GM12892 (cell line): ENCODE data around the gene EEF1G.

Source experiments
- POLR2A ChIP-seq: IDR thresholded peaks from 2 replicates; pipeline ENCODE4 v1.6.1; 2011; ENCODE audit warnings: low read depth, low read length, control low read depth
- POLR2AphosphoS5 ChIP-seq: IDR thresholded peaks from 2 replicates; pipeline ENCODE4 v1.6.1; 2011; ENCODE audit warnings: low read depth, low read length, control low read depth
- TAF1 ChIP-seq: IDR thresholded peaks from 2 replicates; pipeline ENCODE4 v1.6.1; 2011; ENCODE audit warnings: low read depth, mild to moderate bottlenecking, control low read depth, low read length, borderline replicate concordance

DNA sequence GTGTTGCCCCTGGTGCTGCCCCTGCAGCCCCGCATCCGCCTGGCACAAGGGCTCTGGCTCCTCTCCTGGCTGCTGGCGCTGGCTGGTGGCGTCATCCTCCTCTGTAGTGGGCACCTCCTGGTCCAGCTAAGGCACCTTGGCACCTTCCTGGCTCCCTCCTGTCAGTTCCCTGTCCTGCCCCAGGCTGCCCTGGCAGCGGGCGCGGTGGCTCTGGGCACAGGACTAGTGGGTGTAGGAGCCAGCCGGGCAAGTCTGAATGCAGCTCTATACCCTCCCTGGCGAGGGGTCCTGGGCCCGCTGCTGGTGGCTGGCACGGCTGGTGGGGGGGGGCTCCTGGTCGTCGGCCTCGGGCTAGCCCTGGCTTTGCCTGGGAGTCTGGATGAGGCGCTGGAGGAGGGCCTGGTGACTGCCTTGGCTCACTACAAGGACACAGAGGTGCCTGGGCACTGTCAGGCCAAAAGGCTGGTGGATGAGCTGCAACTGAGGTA is 39.6 kb upstream of the EEF1G start:
- TF ChIP-seq POLR2A (no peak), POLR2AphosphoS5 (no peak), TAF1 (no peak)
